IPS-15b (cell line): ENCODE results near the gene RAVER2.

Experiments used
- H3K27me3 ChIP-seq: one replicate; pipeline ENCODE4 v1.6.1; 2013; ENCODE audit warnings: low read length; ENCODE audit not compliant: control insufficient read depth, insufficient read depth
- H3K36me3 ChIP-seq: one replicate; pipeline ENCODE4 v1.6.1; 2013; ENCODE audit warnings: low read length; ENCODE audit not compliant: control insufficient read depth, insufficient read depth
- H3K4me1 ChIP-seq: one replicate; pipeline ENCODE4 v1.6.1; 2013; ENCODE audit warnings: mild to moderate bottlenecking, low read length; ENCODE audit not compliant: control insufficient read depth, insufficient read depth
- H3K4me3 ChIP-seq: one replicate; pipeline ENCODE4 v1.5.1; 2013; ENCODE audit warnings: low read depth, low read length
- H3K9ac ChIP-seq: one replicate; pipeline ENCODE4 v1.6.1; 2013; ENCODE audit warnings: low read depth, mild to moderate bottlenecking, low read length
- H3K9me3 ChIP-seq: one replicate; pipeline ENCODE4 v1.6.1; 2013; ENCODE audit warnings: mild to moderate bottlenecking, low read length; ENCODE audit not compliant: control insufficient read depth, insufficient read depth

RAVER2 gene

DNA sequence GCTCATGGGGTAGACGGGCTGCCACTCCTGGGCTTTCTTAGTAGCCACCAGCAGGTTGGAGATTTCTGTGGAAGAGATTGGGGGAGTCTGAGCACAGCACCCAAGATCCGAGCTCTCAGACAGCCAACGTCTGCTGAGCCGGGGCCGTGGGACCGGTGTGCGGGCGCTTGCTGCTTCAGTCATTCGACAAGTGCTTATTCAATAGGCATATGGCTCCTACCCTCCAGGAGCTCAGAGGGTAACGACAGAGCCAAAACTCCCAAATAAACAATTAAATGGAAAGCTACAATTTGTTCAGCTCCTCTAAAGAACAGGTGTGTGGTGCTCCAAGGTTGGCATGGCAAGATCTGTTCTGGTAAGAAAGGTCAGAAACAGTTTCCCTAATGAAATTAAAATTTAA lies 106.0 kb downstream of the RAVER2 start:
- no peak overlapping the region for H3K4me3 ChIP-seq
- H3K36me3 ChIP-seq, result peaks cover 7% of the 10 kb centered on the region
- no peaks in the 10 kb centered on the region for H3K27me3 ChIP-seq
- H3K4me1 ChIP-seq, result no peaks in the 10 kb centered on the region
- no peak overlapping the region for H3K9ac ChIP-seq
- no peaks in the 10 kb centered on the region for H3K9me3 ChIP-seq

DNA sequence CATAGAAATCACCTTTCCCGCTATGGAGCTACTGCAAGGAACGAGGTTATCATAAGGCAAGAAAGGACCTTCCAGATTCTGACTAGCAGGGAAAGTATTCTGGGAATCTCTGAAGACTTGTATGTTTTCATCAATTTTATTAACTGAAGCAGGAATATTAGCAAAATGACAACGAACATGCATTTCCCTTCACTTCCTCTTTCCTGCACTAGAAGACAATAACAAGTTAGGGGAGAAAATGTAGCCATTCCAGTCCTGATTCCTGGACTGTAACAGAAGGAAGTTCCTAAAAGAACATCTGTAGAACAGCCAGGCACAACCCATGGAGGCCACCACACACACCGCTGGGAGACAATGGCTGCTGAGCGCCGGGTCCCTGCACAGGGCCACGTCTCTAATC lies 106.8 kb downstream of the RAVER2 start:
- H3K36me3 ChIP-seq, result peaks cover 7% of the 10 kb centered on the region
- no peak overlapping the region for H3K4me3 ChIP-seq
- no peaks in the 10 kb centered on the region for H3K27me3 ChIP-seq
- no peaks in the 10 kb centered on the region for H3K9me3 ChIP-seq
- H3K9ac ChIP-seq, result no peak overlapping the region
- H3K4me1 ChIP-seq, result no peaks in the 10 kb centered on the region

DNA sequence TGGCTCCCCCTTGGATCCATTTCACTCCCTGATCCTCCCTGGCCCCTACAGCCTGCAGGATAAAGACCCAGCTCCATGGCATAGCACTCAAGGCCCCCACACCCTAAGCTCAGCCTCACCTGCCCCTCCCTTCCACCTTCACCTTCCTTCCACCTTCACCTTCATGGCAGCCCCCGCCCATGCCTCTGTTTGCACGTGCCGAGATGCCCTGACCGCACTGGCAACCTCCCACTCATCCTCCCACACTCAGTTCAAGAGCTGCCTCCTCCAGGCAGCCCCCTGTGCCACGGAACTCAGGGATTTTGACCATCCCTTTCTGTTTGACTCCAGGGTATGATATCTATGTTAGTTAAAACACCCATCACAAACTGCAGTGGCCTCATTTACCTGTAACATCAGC lies 109.8 kb downstream of the RAVER2 start:
- H3K4me3 ChIP-seq, result no peak overlapping the region
- H3K9ac ChIP-seq, result no peak overlapping the region
- H3K9me3 ChIP-seq, result no peaks in the 10 kb centered on the region
- H3K36me3 ChIP-seq, result peaks cover 9% of the 10 kb centered on the region
- no peaks in the 10 kb centered on the region for H3K4me1 ChIP-seq
- no peaks in the 10 kb centered on the region for H3K27me3 ChIP-seq

DNA sequence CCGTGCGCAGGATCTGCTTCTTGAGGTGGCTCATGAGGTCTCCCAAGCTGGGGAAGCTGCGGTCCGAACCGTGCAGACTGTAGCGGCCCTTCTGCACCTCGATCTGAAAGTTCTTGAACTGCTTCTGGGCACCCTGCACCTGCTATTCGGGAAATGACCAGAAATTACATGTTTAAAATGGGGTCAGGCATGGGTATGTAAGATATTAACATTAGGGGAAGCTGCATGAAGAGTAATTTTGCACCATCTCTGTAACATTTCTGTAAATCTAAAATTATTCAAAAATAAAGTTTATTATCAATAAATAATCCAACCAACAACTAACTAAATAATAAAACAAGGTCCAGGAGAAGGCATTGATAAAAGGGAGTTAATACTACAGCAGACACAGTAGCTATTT lies 110.7 kb downstream of the RAVER2 start:
- Histone ChIP-seq H3K4me3 (no peak overlapping the region), H3K9me3 (no peaks in the 10 kb centered on the region), H3K4me1 (no peaks in the 10 kb centered on the region), H3K27me3 (no peaks in the 10 kb centered on the region), H3K9ac (no peak overlapping the region), H3K36me3 (peaks cover 9% of the 10 kb centered on the region)

DNA sequence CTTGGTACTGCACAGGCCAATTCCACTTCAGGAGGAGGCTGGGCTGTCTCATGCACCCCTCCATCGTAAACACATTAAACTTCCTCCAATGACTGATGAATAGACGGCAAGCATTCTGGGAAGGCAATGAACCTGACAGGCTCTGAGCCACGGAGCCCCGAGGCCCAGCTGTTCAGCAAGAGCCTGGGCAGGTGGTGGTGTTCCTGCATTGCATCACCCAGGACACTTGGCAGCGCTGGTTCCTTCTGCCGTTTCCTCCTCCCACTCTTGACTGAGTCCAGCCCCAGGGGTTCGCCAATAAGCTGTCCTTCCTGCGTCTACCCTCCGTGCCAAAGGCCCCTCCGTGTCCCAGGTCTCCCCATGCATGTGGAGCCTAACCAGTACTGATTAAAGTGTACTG lies 111.7 kb downstream of the RAVER2 start:
- Histone ChIP-seq H3K4me1 (peaks cover 4% of the 10 kb centered on the region), H3K9me3 (no peaks in the 10 kb centered on the region), H3K9ac (no peak overlapping the region), H3K36me3 (peaks cover 8% of the 10 kb centered on the region), H3K27me3 (no peaks in the 10 kb centered on the region), H3K4me3 (no peak overlapping the region)

DNA sequence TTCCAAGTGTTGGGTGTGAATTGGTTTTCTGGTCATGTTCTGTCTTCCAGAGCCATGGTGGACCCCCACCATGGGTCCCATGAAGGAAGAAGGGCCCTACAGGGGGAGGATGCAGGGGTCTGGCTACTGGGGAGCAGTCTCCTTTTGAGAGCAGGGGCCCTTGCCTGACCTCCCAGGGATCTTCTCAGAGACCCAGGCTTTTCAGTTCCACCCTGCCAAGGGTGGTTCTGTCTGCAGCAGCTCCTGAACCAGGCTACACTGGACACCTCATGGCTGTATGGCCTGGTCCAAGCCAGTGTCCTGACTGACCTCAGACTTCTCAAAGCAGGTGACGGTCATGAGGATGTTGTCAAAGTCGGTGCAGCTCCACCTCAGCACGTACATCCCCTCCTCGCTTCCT lies 112.5 kb downstream of the RAVER2 start:
- Histone ChIP-seq H3K9ac (no peak overlapping the region), H3K27me3 (no peaks in the 10 kb centered on the region), H3K4me1 (peaks cover 4% of the 10 kb centered on the region), H3K36me3 (peaks cover 8% of the 10 kb centered on the region), H3K9me3 (no peaks in the 10 kb centered on the region), H3K4me3 (no peak overlapping the region)

DNA sequence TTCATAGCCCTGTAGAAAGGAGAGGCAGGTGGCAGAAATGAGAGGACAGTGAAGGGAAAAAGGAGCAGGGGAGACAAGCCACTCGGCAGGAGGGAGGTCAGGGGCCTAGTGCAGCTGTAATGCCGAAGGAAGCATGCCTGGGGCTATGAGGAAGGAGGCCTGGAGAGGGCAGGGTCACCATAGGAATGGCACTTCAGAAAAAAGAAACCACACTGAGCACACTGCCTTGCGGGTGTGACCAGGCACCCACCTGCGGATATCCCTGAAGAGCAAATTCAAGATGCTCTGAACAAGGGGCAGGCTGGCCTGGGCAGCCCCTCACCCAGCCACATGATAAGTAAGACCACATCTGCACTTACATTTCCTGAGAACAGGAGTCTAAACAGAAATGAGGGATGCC lies 116.7 kb downstream of the RAVER2 start:
- Histone ChIP-seq H3K4me3 (no peak overlapping the region), H3K27me3 (no peaks in the 10 kb centered on the region), H3K4me1 (peaks cover 4% of the 10 kb centered on the region), H3K36me3 (peaks cover 5% of the 10 kb centered on the region), H3K9ac (no peak overlapping the region), H3K9me3 (no peaks in the 10 kb centered on the region)

DNA sequence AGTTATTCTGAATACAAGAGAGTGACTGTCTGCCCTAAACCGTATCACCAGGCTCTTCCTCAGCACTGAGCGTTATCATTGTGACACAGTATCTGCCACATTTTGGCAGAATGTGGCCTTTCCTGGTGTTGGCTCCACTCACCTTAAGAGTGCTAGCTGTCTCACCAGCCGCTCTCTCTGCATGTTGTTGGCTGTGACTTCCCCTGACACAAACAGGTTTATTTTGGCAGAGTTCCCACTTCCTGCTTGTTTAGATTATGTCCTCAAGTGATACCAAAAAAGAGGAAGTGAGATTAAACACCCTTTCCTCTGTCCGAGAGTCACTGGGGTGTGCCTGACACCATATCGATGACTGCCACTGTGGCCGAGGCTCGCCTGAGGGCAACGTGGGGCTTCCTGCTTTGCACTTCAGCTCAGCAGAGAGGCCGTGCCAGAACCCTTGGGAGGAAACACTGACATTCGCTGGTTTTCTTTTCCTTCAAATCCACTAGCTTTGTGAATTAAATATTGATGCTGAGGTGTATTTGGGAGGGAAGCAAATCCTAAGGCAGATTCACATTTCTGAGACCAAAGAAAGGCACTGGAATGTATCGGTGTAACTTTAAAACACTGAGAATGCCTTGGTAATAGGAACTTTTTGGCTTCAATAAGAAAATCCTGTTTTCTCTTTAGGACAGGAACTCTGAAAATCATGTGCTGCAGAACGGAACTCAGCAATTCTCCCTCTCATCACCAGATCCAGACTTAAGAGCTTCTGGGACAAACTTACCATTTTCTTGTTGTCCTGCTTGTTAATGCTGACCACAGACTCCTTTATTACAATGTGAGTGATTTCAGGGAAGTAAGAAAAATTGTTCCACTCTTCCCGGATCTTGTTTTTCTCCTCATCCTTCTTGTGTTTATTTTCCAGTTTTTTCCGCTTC lies 119.4 kb downstream of the RAVER2 start:
- H3K9me3 ChIP-seq, result no peaks in the 10 kb centered on the region
- peaks cover 8% of the 10 kb centered on the region for H3K36me3 ChIP-seq
- no peaks in the 10 kb centered on the region for H3K27me3 ChIP-seq
- peaks cover 4% of the 10 kb centered on the region for H3K4me1 ChIP-seq
- H3K9ac ChIP-seq, result no peak overlapping the region
- no peak overlapping the region for H3K4me3 ChIP-seq

DNA sequence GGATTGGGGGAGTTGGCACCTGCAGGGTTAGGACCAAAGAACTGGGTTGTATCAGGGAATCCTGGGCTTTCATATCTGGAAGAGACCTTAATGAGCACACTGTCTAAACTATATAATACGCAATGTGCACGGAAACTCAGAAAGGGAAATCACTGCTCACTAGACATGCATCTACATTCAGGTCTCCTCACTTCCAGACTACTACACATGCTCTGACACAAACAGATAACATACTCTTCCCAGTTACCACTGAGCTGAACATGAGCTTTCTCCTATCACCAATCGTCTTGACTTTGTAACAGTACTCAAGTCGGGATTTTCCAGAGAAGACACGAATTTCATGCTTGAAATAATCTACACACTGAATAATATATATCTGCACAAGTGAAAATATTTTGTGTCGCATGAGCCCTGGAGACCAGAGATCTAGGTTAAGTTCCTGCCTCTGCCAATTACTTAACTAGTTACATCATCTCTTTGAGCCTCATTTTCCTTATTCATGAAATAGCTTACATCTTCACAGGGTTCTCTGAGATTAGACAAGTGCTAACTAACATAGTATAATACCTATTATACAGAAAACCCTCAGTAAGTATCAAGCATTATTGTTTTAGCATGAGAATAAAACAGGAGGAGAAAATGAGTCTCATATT lies 120.4 kb downstream of the RAVER2 start:
- no peak overlapping the region for H3K4me3 ChIP-seq
- peaks cover 4% of the 10 kb centered on the region for H3K4me1 ChIP-seq
- peaks cover 4% of the 10 kb centered on the region for H3K36me3 ChIP-seq
- no peaks in the 10 kb centered on the region for H3K27me3 ChIP-seq
- no peak overlapping the region for H3K9ac ChIP-seq
- no peaks in the 10 kb centered on the region for H3K9me3 ChIP-seq

DNA sequence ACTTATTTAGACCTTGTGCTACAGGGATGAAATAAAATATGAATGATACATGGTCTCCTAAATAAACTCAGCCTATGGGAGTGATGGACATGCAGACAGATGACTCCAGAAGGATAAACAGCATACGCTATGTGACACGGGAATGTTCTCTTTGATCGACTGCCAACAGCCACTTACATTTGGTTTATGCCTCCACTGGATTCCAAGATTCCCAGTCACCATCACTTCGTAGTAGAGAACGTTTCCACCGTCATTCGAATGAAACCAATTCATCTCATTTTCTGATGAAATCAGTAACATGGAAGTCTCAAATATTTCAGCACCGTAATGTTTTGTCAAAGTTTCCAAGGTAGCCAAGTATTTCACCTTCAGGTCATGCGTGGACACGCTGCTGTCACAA lies 121.8 kb downstream of the RAVER2 start:
- no peaks in the 10 kb centered on the region for H3K9me3 ChIP-seq
- no peaks in the 10 kb centered on the region for H3K27me3 ChIP-seq
- no peaks in the 10 kb centered on the region for H3K4me1 ChIP-seq
- no peak overlapping the region for H3K9ac ChIP-seq
- H3K4me3 ChIP-seq, result no peak overlapping the region
- H3K36me3 ChIP-seq, result peaks cover 4% of the 10 kb centered on the region

DNA sequence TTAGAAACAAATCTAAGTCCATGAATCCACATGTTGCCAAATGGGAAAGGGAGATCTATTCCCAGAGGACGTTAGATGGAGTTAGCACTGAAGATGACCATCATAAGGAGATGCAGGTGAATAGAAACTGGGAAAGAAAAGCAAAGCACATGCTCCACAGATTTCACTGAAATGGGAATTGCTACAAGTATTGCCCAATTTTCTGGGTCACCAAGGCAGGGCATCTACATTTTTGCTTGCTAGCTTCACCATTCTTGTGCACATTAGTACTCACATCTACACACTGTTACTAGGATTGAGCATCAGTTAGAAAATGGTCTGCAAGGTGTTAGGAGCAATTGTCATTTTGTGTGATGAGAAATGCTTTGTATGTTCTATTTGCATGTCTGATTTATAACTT lies 122.4 kb downstream of the RAVER2 start:
- Histone ChIP-seq H3K9ac (no peak overlapping the region), H3K9me3 (no peaks in the 10 kb centered on the region), H3K4me1 (no peaks in the 10 kb centered on the region), H3K27me3 (no peaks in the 10 kb centered on the region), H3K4me3 (no peak overlapping the region), H3K36me3 (peaks cover 4% of the 10 kb centered on the region)

DNA sequence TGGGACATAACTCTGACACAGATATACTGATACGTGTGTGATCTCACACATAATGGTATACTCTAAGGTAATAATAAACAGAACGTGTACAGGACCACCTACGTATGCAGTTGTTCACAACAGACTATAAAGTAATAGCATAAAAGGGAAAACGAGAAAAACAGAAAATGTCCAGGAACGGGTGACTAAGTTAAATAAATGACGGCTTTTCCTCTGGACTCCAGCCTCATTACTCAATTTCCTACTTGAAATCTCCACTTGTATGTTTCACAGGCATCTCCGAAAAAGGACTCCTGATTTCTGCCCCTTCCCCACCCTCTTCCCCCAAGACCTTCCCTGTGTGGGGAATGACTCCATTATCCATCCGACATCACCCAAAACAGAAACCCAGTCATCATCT lies 126.4 kb downstream of the RAVER2 start:
- no peak overlapping the region for H3K9ac ChIP-seq
- no peaks in the 10 kb centered on the region for H3K27me3 ChIP-seq
- no peaks in the 10 kb centered on the region for H3K4me1 ChIP-seq
- peaks cover 4% of the 10 kb centered on the region for H3K36me3 ChIP-seq
- no peak overlapping the region for H3K4me3 ChIP-seq
- no peaks in the 10 kb centered on the region for H3K9me3 ChIP-seq
